ENCODE data around the gene LAMA3.

Gene LAMA3

DNA sequence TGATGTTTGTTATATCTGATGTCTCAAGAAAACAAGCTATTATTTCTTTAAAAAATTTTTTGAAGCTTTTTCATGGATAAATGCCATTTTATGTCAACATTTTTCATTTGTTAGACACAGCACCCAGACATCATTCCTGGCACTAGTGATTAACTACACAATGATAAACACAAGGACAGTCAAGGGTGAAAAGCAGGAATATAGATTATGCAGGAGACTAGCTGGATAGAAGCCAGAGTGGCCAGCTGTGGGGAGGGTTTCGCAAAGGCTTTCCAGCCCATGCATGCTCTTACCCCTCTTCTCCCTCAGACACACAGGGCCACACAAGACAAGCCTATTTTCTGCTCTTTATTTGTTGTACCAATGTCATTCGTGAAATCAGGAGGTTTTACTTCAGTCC, 198.2 kb downstream of the LAMA3 start:
- H3K4me1 ChIP-seq (ENCODE audit: insufficient read depth, low read length), result peaks cover 12% of the 10 kb centered on the region
- no peaks in the 10 kb centered on the region for H3K9me3 ChIP-seq (ENCODE audit: low read length)
- H3K27me3 ChIP-seq (ENCODE audit: insufficient read depth, low read length), result no peaks in the 10 kb centered on the region
- H3K36me3 ChIP-seq (ENCODE audit: insufficient read depth, low read length), result no peaks in the 10 kb centered on the region
- no peak overlapping the region for H3K4me3 ChIP-seq (ENCODE audit: low read length)
- no peak overlapping the region for H2AFZ ChIP-seq (ENCODE audit: low read depth, low read length)

DNA sequence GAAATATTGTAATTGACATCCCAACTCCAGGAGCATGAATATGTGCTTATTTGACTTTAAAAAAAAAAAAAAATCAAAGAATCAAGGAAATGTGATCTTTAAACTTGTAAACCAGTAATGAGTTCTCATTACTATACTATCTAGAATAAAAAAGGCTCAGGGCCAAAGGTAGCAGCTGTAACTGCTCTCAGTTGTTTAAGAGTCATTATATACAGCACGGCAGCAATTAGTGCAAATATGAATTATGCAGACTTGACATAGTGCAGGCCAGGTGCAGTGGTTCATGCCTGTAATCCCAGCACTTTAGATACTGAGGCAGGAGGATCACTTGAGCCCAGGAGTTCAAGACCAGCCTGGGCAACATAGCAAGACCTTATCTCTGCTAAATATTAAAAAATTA, 199.6 kb downstream of the LAMA3 start:
- Histone ChIP-seq H3K4me1 (ENCODE audit: insufficient read depth, low read length) (peaks cover 4% of the 10 kb centered on the region), H3K9me3 (ENCODE audit: low read length) (no peaks in the 10 kb centered on the region), H3K4me3 (ENCODE audit: low read length) (no peak overlapping the region), H3K27me3 (ENCODE audit: insufficient read depth, low read length) (no peaks in the 10 kb centered on the region), H2AFZ (ENCODE audit: low read depth, low read length) (no peak overlapping the region), H3K36me3 (ENCODE audit: insufficient read depth, low read length) (no peaks in the 10 kb centered on the region)

DNA sequence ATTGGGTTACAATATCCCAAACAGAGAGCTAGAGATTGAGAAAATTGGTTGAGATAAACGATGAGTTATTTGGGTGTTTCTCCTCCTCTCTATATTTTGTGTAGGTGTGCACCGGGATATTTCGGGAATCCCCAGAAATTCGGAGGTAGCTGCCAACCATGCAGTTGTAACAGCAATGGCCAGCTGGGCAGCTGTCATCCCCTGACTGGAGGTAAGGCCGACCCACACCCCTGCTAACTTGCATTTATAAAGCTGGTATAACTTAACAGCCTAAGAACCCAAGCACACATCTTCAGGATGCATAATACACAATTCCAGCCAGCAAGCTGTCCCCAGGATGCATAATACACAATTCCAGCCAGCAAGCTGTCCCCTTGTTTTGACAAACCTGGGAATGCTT, 200.7 kb downstream of the LAMA3 start:
- H2AFZ ChIP-seq (ENCODE audit: low read depth, low read length), result no peak overlapping the region
- H3K36me3 ChIP-seq (ENCODE audit: insufficient read depth, low read length), result no peaks in the 10 kb centered on the region
- no peaks in the 10 kb centered on the region for H3K27me3 ChIP-seq (ENCODE audit: insufficient read depth, low read length)
- H3K4me1 ChIP-seq (ENCODE audit: insufficient read depth, low read length), result no peaks in the 10 kb centered on the region
- no peaks in the 10 kb centered on the region for H3K9me3 ChIP-seq (ENCODE audit: low read length)
- no peak overlapping the region for H3K4me3 ChIP-seq (ENCODE audit: low read length)

DNA sequence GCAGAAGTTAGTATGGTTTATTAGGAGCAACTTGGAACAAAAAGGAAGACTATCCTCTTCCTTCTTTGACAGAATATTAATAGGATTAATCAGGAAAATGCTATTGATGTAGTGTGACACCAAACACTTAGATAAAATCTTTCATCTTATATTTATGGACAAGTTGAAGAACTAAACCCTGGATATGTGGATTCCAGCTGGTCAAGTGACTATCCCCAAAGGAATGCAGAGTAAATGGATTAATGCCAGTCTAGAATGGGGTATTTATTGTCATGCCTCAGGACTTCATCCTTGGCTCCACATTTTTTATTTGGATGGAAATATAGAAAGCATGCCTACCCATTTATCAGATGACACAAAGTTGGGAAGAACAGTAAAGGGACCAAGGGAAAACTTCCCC, 201.3 kb downstream of the LAMA3 start:
- Histone ChIP-seq H3K36me3 (ENCODE audit: insufficient read depth, low read length) (no peaks in the 10 kb centered on the region), H3K4me1 (ENCODE audit: insufficient read depth, low read length) (no peaks in the 10 kb centered on the region), H3K27me3 (ENCODE audit: insufficient read depth, low read length) (no peaks in the 10 kb centered on the region), H2AFZ (ENCODE audit: low read depth, low read length) (no peak overlapping the region), H3K9me3 (ENCODE audit: low read length) (no peaks in the 10 kb centered on the region), H3K4me3 (ENCODE audit: low read length) (no peak overlapping the region)

DNA sequence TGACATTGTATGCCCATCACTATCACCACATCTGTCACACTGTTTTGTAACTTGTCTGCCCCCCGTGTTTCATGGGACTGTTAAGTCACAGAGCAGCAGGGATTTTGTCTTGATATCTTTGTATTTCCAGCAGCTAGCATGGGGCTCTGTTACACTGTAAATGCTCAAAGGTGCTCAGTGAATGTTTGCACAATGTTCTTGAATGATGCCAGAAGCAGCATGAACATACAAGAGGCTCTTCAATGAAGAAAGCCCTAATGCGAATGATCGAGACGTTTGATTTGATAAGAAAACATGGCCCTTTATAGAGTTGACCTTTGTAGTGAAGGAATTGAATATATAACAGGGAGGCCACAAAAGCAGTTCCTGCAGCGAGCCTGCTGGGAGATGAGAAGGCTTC, 204.4 kb downstream of the LAMA3 start:
- Histone ChIP-seq H3K4me3 (ENCODE audit: low read length) (no peak overlapping the region), H3K9me3 (ENCODE audit: low read length) (no peaks in the 10 kb centered on the region), H3K27me3 (ENCODE audit: insufficient read depth, low read length) (no peaks in the 10 kb centered on the region), H3K36me3 (ENCODE audit: insufficient read depth, low read length) (no peaks in the 10 kb centered on the region), H3K4me1 (ENCODE audit: insufficient read depth, low read length) (no peaks in the 10 kb centered on the region), H2AFZ (ENCODE audit: low read depth, low read length) (no peak overlapping the region)

DNA sequence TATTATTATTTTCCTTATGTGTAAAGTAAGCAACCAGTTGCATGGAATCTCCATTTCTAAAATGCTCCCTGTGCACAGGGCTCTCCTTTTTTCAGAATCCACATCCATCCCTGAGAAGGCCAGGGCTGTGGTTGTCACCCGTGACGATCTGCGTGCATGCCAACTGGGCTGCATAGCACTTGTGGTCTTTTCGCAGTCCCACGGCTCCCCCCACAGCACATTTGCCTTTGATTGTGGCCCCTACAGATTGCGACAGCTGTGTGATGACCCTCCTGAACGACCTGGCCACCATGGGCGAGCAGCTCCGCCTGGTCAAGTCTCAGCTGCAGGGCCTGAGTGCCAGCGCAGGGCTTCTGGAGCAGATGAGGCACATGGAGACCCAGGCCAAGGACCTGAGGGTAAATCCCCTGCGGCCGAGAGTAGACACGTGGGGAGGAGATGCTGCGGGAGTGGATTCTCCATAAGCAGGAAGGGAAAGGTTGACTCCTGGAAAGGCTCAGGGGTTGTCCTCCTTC, 205.5 kb downstream of the LAMA3 start:
- no peaks in the 10 kb centered on the region for H3K27me3 ChIP-seq (ENCODE audit: insufficient read depth, low read length)

DNA sequence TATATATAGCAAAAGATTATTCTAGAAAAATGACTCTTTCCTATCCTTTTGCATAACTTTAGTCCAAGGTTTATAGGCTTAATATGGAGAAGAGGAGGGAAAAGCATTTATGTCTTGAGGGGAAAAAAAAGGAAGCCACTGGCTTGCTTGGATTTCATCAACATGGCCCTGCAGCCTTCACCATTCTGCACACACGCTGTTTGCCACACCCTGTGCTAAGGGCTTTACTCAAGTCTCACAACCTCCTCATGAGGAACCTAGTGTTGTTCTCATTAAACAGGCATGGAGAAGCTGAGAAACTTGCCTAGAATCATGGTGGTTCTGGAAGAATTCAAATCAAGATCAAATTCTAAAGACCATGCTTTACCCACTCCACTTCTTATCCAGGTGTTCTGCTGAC, 208.0 kb downstream of the LAMA3 start:
- Histone ChIP-seq H3K36me3 (ENCODE audit: insufficient read depth, low read length) (no peaks in the 10 kb centered on the region), H2AFZ (ENCODE audit: low read depth, low read length) (no peak overlapping the region), H3K4me1 (ENCODE audit: insufficient read depth, low read length) (peaks cover 2% of the 10 kb centered on the region), H3K9me3 (ENCODE audit: low read length) (no peaks in the 10 kb centered on the region), H3K4me3 (ENCODE audit: low read length) (no peak overlapping the region), H3K27me3 (ENCODE audit: insufficient read depth, low read length) (peaks cover 4% of the 10 kb centered on the region)

More for the DNA sequence above, 205.5 kb downstream of the LAMA3 start:
- no peaks in the 10 kb centered on the region for H3K4me1 ChIP-seq (ENCODE audit: insufficient read depth, low read length)
- H2AFZ ChIP-seq (ENCODE audit: low read depth, low read length), result no peak overlapping the region
- no peak overlapping the region for H3K4me3 ChIP-seq (ENCODE audit: low read length)
- no peaks in the 10 kb centered on the region for H3K36me3 ChIP-seq (ENCODE audit: insufficient read depth, low read length)
- H3K9me3 ChIP-seq (ENCODE audit: low read length), result no peaks in the 10 kb centered on the region

DNA sequence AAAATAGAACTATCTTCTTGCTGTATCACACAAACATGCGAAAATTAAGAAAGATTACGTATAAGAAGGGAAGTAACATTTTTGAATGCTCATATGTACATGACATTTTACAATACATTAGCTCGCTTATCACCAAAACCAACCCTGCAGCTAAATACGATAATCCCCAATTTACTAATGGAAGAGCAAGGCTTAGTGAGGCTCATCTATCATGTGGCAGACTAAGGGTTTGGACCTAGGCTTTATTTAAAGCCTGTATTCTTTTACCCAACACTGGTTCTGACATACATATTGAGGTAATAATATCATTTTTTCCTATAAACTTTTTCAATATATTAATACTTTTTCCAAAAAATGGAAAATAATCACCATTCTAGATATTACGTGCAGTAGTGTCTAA, 208.5 kb downstream of the LAMA3 start:
- no peak overlapping the region for H3K4me3 ChIP-seq (ENCODE audit: low read length)
- no peaks in the 10 kb centered on the region for H3K36me3 ChIP-seq (ENCODE audit: insufficient read depth, low read length)
- peaks cover 2% of the 10 kb centered on the region for H3K4me1 ChIP-seq (ENCODE audit: insufficient read depth, low read length)
- no peak overlapping the region for H2AFZ ChIP-seq (ENCODE audit: low read depth, low read length)
- peaks cover 4% of the 10 kb centered on the region for H3K27me3 ChIP-seq (ENCODE audit: insufficient read depth, low read length)
- H3K9me3 ChIP-seq (ENCODE audit: low read length), result no peaks in the 10 kb centered on the region

DNA sequence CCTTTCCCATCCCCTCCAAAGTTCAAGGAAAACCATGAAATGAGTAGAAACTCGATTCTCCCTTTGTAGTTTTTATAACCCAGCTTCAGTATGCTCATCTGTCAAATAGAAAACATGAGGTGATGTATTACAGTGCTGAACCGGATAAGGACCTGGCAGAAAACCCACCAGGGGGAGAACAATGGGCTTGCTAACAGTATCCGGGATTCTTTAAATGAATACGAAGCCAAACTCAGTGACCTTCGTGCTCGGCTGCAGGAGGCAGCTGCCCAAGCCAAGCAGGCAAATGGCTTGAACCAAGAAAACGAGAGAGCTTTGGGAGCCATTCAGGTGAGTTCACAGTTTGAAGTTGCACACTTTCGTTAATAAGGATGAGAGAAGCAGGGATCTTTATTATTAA, 211.7 kb downstream of the LAMA3 start:
- Histone ChIP-seq H3K4me1 (ENCODE audit: insufficient read depth, low read length) (peaks cover 2% of the 10 kb centered on the region), H2AFZ (ENCODE audit: low read depth, low read length) (no peak overlapping the region), H3K9me3 (ENCODE audit: low read length) (no peaks in the 10 kb centered on the region), H3K27me3 (ENCODE audit: insufficient read depth, low read length) (peaks cover 4% of the 10 kb centered on the region), H3K4me3 (ENCODE audit: low read length) (no peak overlapping the region), H3K36me3 (ENCODE audit: insufficient read depth, low read length) (no peaks in the 10 kb centered on the region)

DNA sequence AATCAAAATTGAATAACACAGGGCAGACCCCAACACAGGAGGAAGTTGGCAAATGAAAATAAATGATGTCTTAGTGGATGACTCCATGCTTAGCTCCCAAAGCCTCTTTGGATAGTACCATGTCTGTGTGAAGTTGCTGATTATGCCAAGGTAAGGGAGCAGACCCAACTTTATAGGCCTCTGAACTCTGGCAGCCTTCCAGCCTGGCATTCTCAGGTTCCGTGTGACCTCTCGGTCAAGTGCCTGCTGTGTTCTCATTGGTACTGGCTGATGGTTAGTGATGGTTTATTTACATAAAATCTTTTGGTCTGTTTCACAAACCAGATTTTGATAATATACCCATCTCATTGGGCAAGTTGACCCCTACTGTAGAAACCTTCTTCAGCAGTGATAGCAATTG, 213.1 kb downstream of the LAMA3 start:
- no peaks in the 10 kb centered on the region for H3K9me3 ChIP-seq (ENCODE audit: low read length)
- H3K4me1 ChIP-seq (ENCODE audit: insufficient read depth, low read length), result peaks cover 2% of the 10 kb centered on the region
- no peak overlapping the region for H3K4me3 ChIP-seq (ENCODE audit: low read length)
- H3K36me3 ChIP-seq (ENCODE audit: insufficient read depth, low read length), result no peaks in the 10 kb centered on the region
- H2AFZ ChIP-seq (ENCODE audit: low read depth, low read length), result no peak overlapping the region
- H3K27me3 ChIP-seq (ENCODE audit: insufficient read depth, low read length), result peaks cover 8% of the 10 kb centered on the region

DNA sequence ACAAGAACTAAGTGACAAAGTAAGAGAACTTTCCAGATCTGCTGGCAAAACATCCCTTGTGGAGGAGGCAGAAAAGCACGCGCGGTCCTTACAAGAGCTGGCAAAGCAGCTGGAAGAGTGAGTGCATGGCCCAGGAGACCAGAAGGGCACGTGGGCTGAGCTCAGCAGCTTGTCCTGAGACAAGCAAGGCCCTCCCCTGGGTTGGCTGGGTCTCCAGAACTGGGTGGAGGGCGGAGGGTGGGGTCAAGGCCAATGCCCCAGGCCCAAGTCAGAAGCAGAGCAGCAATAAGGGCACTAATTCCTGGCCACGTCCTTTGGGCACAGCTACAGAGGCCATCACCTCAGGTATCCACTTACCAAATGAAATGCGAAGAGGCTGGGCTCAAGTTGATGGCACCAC, 214.7 kb downstream of the LAMA3 start:
- H3K27me3 ChIP-seq (ENCODE audit: insufficient read depth, low read length), result peaks cover 11% of the 10 kb centered on the region
- H2AFZ ChIP-seq (ENCODE audit: low read depth, low read length), result no peak overlapping the region
- no peak overlapping the region for H3K4me3 ChIP-seq (ENCODE audit: low read length)
- no peaks in the 10 kb centered on the region for H3K9me3 ChIP-seq (ENCODE audit: low read length)
- peaks cover 2% of the 10 kb centered on the region for H3K4me1 ChIP-seq (ENCODE audit: insufficient read depth, low read length)
- no peaks in the 10 kb centered on the region for H3K36me3 ChIP-seq (ENCODE audit: insufficient read depth, low read length)

DNA sequence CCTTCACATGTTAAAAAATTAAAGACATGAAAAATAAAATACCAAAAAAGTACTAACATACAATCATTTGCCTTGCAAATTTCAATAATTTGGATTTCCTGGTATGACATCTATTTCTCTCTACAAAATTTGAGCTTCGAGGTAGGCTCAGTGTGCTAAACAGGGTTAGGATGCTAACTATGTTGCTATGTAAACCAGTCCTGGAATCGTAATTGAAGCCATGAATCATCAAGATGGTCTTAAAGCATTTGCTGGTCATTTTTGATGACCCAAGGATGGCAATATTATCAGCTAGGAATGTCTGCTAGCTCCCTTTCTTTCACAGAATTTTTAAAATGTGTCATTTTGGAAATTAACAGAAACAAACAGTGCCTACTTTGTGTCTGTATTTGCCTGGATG, 217.4 kb downstream of the LAMA3 start:
- Histone ChIP-seq H3K9me3 (ENCODE audit: low read length) (no peaks in the 10 kb centered on the region), H3K27me3 (ENCODE audit: insufficient read depth, low read length) (peaks cover 7% of the 10 kb centered on the region), H3K36me3 (ENCODE audit: insufficient read depth, low read length) (no peaks in the 10 kb centered on the region), H3K4me1 (ENCODE audit: insufficient read depth, low read length) (no peaks in the 10 kb centered on the region), H3K4me3 (ENCODE audit: low read length) (no peak overlapping the region), H2AFZ (ENCODE audit: low read depth, low read length) (no peak overlapping the region)

DNA sequence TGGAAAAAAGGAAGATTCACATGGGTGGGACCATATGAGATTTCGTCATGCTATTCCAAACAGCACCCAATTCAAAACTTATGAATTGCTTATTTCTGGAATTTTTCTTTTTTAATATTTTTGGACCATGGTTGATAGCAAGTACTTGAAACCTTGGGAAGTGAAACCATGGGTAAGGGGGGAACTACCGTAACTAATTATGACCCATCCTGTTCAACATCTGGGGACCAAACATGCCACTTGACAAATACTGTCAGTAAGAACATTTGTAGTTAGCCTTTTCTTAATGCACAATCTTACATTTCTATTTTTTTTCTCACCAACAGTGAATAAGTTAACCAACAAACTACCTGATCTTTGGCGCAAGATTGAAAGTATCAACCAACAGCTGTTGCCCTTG, 219.6 kb downstream of the LAMA3 start:
- Histone ChIP-seq H3K4me1 (ENCODE audit: insufficient read depth, low read length) (no peaks in the 10 kb centered on the region), H3K36me3 (ENCODE audit: insufficient read depth, low read length) (no peaks in the 10 kb centered on the region), H3K9me3 (ENCODE audit: low read length) (no peaks in the 10 kb centered on the region), H3K27me3 (ENCODE audit: insufficient read depth, low read length) (peaks cover 7% of the 10 kb centered on the region), H3K4me3 (ENCODE audit: low read length) (no peak overlapping the region), H2AFZ (ENCODE audit: low read depth, low read length) (no peak overlapping the region)

DNA sequence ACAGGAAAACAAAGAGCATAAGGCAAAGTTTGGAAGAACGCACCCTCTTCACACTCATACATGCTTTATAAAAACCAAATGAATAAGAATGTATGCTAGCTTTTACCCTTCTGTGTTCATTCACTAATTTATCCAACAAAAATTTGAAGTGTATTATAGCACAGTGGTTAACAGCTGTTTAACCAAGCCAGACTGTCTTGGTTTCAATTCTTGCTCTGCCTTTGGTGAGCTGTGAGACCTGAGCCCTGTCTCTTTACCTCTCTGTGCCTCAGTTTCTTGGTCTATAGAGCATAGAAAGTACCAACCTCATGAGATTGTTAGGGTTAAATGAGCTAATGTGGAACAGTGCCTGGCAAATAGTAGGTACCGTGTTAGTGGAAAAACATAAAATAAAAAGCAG, 220.8 kb downstream of the LAMA3 start:
- no peak overlapping the region for H2AFZ ChIP-seq (ENCODE audit: low read depth, low read length)
- H3K4me3 ChIP-seq (ENCODE audit: low read length), result no peak overlapping the region
- H3K4me1 ChIP-seq (ENCODE audit: insufficient read depth, low read length), result no peaks in the 10 kb centered on the region
- H3K36me3 ChIP-seq (ENCODE audit: insufficient read depth, low read length), result no peaks in the 10 kb centered on the region
- no peaks in the 10 kb centered on the region for H3K9me3 ChIP-seq (ENCODE audit: low read length)
- H3K27me3 ChIP-seq (ENCODE audit: insufficient read depth, low read length), result peaks cover 7% of the 10 kb centered on the region

Data from neuron (in vitro differentiated cells).